HCT116 (cell line): ENCODE measurements around the gene MAMSTR.

Experiments used
- CEBPB ChIP-seq: IDR thresholded peaks from 2 replicates; pipeline ENCODE4 v1.6.1; 2012; ENCODE audit warnings: low read depth
- EZH2phosphoT487 ChIP-seq: fragments of 200-600 bp; IDR thresholded peaks from 2 replicates; pipeline ENCODE4 v1.6.1; 2018; ENCODE audit warnings: antibody characterized with exemption, borderline replicate concordance
- JUND ChIP-seq: IDR thresholded peaks from 2 replicates; pipeline ENCODE4 v1.6.1; 2012
- POLR2A ChIP-seq: IDR thresholded peaks from 2 replicates; pipeline ENCODE4 v1.7.0; 2011; ENCODE audit warnings: borderline replicate concordance; ENCODE audit not compliant: insufficient read depth, insufficient read length; ENCODE audit errors: extremely low read depth
- POLR2AphosphoS5 ChIP-seq: IDR thresholded peaks from 2 replicates; pipeline ENCODE4 v1.6.1; 2011; ENCODE audit warnings: mild to moderate bottlenecking, low read depth, low read length, moderate library complexity
- RAD21 ChIP-seq: IDR thresholded peaks from 2 replicates; pipeline ENCODE4 v1.6.1; 2012; ENCODE audit warnings: low read depth, mild to moderate bottlenecking
- TCF7L2 ChIP-seq: IDR thresholded peaks from 2 replicates; pipeline ENCODE4 v1.7.0; 2011; ENCODE audit warnings: borderline replicate concordance, inconsistent platforms; ENCODE audit not compliant: insufficient read depth, insufficient read length; ENCODE audit errors: extremely low read depth
- YY1 ChIP-seq: IDR thresholded peaks from 2 replicates; pipeline ENCODE4 v1.6.1; 2011; ENCODE audit warnings: low read length, low read depth, moderate library complexity, mild to moderate bottlenecking; ENCODE audit not compliant: insufficient replicate concordance; ENCODE audit errors: extremely low read depth
- TF ChIP-seq, protein P1 (sequence below): IDR thresholded peaks from 2 replicates; pipeline ENCODE4 v1.6.1; 2012
- TF ChIP-seq, protein P2 (sequence below), 3 experiments: fragments of 200-600 bp in 1 of 3; sonication (generic) in 1 of 3; IDR thresholded peaks in 2 of 3; conservative IDR thresholded peaks in 1 of 3; 2 replicates each; pipeline ENCODE4 v1.5.1; 2012 to 2017; ENCODE audit warnings: low read depth in 2 of 3, low read length in 2 of 3, antibody characterized with exemption in 1 of 3, borderline replicate concordance in 1 of 3, control low read depth in 1 of 3, mild to moderate bottlenecking in 1 of 3, mixed read lengths in 1 of 3, mixed run types in 1 of 3, moderate library complexity in 1 of 3; ENCODE audit not compliant: insufficient read depth in 1 of 3

DNA sequence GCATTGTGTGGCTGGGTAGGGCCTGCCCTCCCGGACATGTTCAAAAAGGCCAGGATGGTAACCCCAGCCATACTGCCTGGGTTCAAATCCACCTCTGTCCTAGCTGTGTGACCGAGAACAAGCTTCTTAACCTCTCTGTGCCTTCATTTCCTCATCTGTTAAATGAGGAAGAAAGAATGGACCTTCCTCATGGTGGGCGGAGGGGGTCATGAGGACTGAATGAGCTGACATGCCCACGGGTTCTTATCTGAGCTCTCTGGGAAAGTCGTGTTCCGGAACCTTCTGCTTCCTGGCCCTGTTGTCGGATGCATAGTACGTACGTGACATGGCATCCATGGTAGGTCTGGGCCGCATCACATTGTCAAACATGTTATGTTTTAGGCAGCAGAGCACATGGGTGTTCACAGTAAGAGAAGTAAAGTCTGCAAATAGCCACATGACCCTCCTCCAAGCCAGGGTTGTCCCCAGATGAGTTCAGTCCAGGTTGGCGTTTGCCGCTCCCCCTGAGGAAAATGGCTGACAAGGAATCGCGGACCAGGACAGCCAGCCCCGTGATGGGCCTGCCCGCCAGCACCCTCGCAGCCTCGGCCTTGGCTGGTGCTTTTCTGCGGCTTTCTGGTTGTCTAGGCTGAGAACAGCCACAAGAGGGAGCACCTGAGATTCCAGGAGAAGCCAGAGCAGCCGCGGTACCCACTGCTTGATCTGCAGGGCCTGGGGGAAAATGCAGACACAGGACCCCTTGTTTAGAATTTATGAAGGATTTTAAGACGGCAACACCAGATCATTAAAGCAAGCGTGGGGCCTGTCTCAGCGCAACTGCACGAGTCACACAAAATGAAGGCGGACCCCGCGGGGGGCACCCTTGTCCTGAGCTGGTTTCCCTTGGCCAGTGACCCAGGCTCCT is 44.4 kb downstream of the MAMSTR start:
- TF ChIP-seq, protein P1, sequence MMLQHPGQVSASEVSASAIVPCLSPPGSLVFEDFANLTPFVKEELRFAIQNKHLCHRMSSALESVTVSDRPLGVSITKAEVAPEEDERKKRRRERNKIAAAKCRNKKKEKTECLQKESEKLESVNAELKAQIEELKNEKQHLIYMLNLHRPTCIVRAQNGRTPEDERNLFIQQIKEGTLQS, result no peak
- TF ChIP-seq RAD21 (peak; percentile 91), YY1 (peak; percentile 83), TCF7L2 (peak; percentile 63), EZH2phosphoT487 (no peak), CEBPB (no peak), POLR2AphosphoS5 (no peak), JUND (no peak), POLR2A (no peak)
- TF ChIP-seq, protein P2, sequence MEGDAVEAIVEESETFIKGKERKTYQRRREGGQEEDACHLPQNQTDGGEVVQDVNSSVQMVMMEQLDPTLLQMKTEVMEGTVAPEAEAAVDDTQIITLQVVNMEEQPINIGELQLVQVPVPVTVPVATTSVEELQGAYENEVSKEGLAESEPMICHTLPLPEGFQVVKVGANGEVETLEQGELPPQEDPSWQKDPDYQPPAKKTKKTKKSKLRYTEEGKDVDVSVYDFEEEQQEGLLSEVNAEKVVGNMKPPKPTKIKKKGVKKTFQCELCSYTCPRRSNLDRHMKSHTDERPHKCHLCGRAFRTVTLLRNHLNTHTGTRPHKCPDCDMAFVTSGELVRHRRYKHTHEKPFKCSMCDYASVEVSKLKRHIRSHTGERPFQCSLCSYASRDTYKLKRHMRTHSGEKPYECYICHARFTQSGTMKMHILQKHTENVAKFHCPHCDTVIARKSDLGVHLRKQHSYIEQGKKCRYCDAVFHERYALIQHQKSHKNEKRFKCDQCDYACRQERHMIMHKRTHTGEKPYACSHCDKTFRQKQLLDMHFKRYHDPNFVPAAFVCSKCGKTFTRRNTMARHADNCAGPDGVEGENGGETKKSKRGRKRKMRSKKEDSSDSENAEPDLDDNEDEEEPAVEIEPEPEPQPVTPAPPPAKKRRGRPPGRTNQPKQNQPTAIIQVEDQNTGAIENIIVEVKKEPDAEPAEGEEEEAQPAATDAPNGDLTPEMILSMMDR (IDR thresholded peaks at IDR 0.05 in 2 of 3, conservative IDR thresholded peaks at IDR 0.05 in 1 of 3; ENCODE audit: borderline replicate concordance in 1 of 3, insufficient read depth in 1 of 3, low read depth in 2 of 3, low read length in 2 of 3), result peak; percentile 85 to 90 (median 89)
